Endothelial cell of umbilical vein (primary cell): Measurements from ENCODE around the gene SARNP. TPM values are rescaled to one million over a fixed set of nuclear protein-coding genes. Genes with fewer than 3 reads are reported as not detected.

ENCODE experiments used
- BruUV-seq: library from RNA; stranded (reverse); fragments of 400-500 nt; replicated peaks from 2 replicates; lab custom pipeline; 2021; lab: Mats Ljungman, UMichigan
- CTCF ChIA-PET: fragments of 300-600, 350-600 bp; sonication (Branson Sonifier 250); formaldehyde crosslinking; loops from one replicate; lab custom pipeline; 2021; ENCODE audit warnings: antibody characterized with exemption, inconsistent platforms; lab: Charles Lee
- POLR2A ChIA-PET: fragments of 300-600, 350-600 bp; sonication (Branson Sonifier 250); formaldehyde crosslinking; loops from one replicate; lab custom pipeline; 2021; ENCODE audit warnings: antibody characterized with exemption, inconsistent platforms; lab: Charles Lee
- DNase-seq: peaks from one replicate; pipeline ENCODE4 v3.0.0-alpha.2; 2011; ENCODE audit warnings: low read depth, low spot score
- FAIRE-seq: peaks from 2 replicates; lab custom pipeline; 2011; peaks lifted over from hg19 to GRCh38; lab: Jason Lieb, UNC
- H2AFZ ChIP-seq: 2 replicates; pipeline ENCODE4 v1.6.0; 2012; ENCODE audit warnings: low read depth, low read length, control low read depth, inconsistent platforms
- H3K27ac ChIP-seq: 2 replicates; pipeline ENCODE4 v1.5.1; 2011; ENCODE audit warnings: low read depth, mild to moderate bottlenecking, control low read depth, low read length, moderate library complexity; ENCODE audit not compliant: insufficient read depth
- H3K27me3 ChIP-seq, 2 experiments: 2 replicates each; pipeline versions ENCODE4 v1.6.0 to v1.6.1; 2011; ENCODE audit warnings: low read length in 2 of 2, mixed read lengths in 1 of 2; ENCODE audit not compliant: control insufficient read depth in 2 of 2, insufficient read depth in 2 of 2
- H3K36me3 ChIP-seq, 2 experiments: 2 replicates in 1 of 2; 3 replicates in 1 of 2; pipeline ENCODE4 v1.5.1; 2011; ENCODE audit warnings: low read length in 2 of 2, mild to moderate bottlenecking in 1 of 2, moderate library complexity in 1 of 2; ENCODE audit not compliant: control insufficient read depth in 2 of 2, insufficient read depth in 2 of 2; ENCODE audit errors: extremely low read depth in 1 of 2
- H3K4me1 ChIP-seq: 3 replicates; pipeline ENCODE4 v1.5.1; 2011; ENCODE audit warnings: mild to moderate bottlenecking, low read length; ENCODE audit not compliant: control insufficient read depth, insufficient read depth; ENCODE audit errors: extremely low read depth
- H3K4me2 ChIP-seq: 2 replicates; pipeline ENCODE4 v1.6.1; 2011; ENCODE audit warnings: low read length, control low read depth, mixed read lengths; ENCODE audit not compliant: insufficient read depth
- H3K4me3 ChIP-seq, 3 experiments: fragments of 200-600 bp in 1 of 3; sonication (generic), shearing (Covaris generic) in 1 of 3; replicated peaks in 1 of 3; 2 replicates each; pipeline ENCODE4 v1.5.1; 2011 to 2016; ENCODE audit warnings: control low read depth in 3 of 3, low read length in 3 of 3, mild to moderate bottlenecking in 2 of 3, inconsistent platforms in 1 of 3, low read depth in 1 of 3, moderate library complexity in 1 of 3; ENCODE audit not compliant: insufficient read depth in 1 of 3
- H3K79me2 ChIP-seq: 2 replicates; pipeline ENCODE4 v1.6.0; 2012; ENCODE audit warnings: low read length, inconsistent platforms; ENCODE audit not compliant: control insufficient read depth, insufficient read depth
- H3K9ac ChIP-seq: replicated peaks from 2 replicates; pipeline ENCODE3; 2011; ENCODE audit warnings: low read length, control low read depth; ENCODE audit not compliant: insufficient read depth; ENCODE audit errors: extremely low read depth
- H3K9me1 ChIP-seq: replicated peaks from 3 replicates; pipeline ENCODE4 v1.6.0; 2011; ENCODE audit warnings: mild to moderate bottlenecking, low read length; ENCODE audit not compliant: control insufficient read depth, insufficient read depth; ENCODE audit errors: extremely low read depth
- H3K9me3 ChIP-seq: replicated peaks from 2 replicates; pipeline ENCODE4 v1.5.1; 2012; ENCODE audit warnings: low read length, inconsistent platforms; ENCODE audit not compliant: control insufficient read depth, insufficient read depth
- H4K20me1 ChIP-seq: replicated peaks from 2 replicates; pipeline ENCODE3; 2011; ENCODE audit warnings: mild to moderate bottlenecking, low read length; ENCODE audit not compliant: control insufficient read depth, insufficient read depth; ENCODE audit errors: extremely low read depth
- EZH2 ChIP-seq: IDR thresholded peaks from 2 replicates; pipeline ENCODE4 v1.6.1; 2012; ENCODE audit warnings: borderline replicate concordance, low read depth, mild to moderate bottlenecking, moderate library complexity, low read length, inconsistent platforms; ENCODE audit not compliant: severe bottlenecking
- FOS ChIP-seq: IDR thresholded peaks from 2 replicates; pipeline ENCODE4 v1.6.1; 2011; ENCODE audit warnings: mild to moderate bottlenecking, low read length, moderate library complexity, borderline replicate concordance; ENCODE audit not compliant: insufficient read depth
- GATA2 ChIP-seq: IDR thresholded peaks from 2 replicates; pipeline ENCODE4 v1.7.0; 2011; ENCODE audit warnings: low read depth, mild to moderate bottlenecking, moderate library complexity, mixed read lengths, low read length; ENCODE audit not compliant: insufficient read length, insufficient read depth
- JUN ChIP-seq: IDR thresholded peaks from 2 replicates; pipeline ENCODE4 v1.6.1; 2011; ENCODE audit warnings: borderline replicate concordance, low read depth; ENCODE audit not compliant: insufficient read length, insufficient read depth
- MYC ChIP-seq: IDR thresholded peaks from one replicate; pipeline ENCODE4 v1.6.1; 2011; ENCODE audit warnings: mild to moderate bottlenecking, low read depth, low read length
- POLR2A ChIP-seq: IDR thresholded peaks from 2 replicates; pipeline ENCODE4 v1.6.1; 2012; ENCODE audit warnings: low read depth, mild to moderate bottlenecking, control low read depth, low read length
- POLR2AphosphoS5 ChIP-seq: IDR thresholded peaks from 2 replicates; pipeline ENCODE4 v1.6.1; 2012; ENCODE audit warnings: low read depth, mild to moderate bottlenecking, control low read depth, low read length, moderate library complexity; ENCODE audit not compliant: insufficient read depth
- dilution Hi-C: fragments of 300-500 bp; cut with MboI; formaldehyde crosslinking; loops from one replicate; pipeline ENCODE4 v1.15.0; 2019; ENCODE audit warnings: low sequenced_read_pairs; ENCODE audit not compliant: extremely low pct_ligation_motif_present
- intact Hi-C: fragments of 100-400 bp; cut with micrococcal nuclease; formaldehyde crosslinking; loops from one replicate; pipeline ENCODE4 v1.10.0; 2022
- polyA plus RNA-seq, 4 experiments: library from polyadenylated mRNA; depleted of rRNA in 3 of 4; stranded (reverse) in 3 of 4; unstranded in 1 of 4; fragments of >200 nt; gene quantifications; 2 replicates each; pipeline versions ENCODE4 v1.2.1 to v1.2.3, GENCODE V29; 2011 to 2012; ENCODE audit warnings: missing spikeins in 1 of 4
- total RNA-seq: library from RNA; stranded (reverse); gene quantifications from 2 replicates; pipeline ENCODE4 v1.2.3, GENCODE V29; 2021
- TF ChIP-seq, protein P1 (sequence below), 2 donors: IDR thresholded peaks; 1 replicate in 1 of 2; 2 replicates in 1 of 2; pipeline ENCODE4 v1.5.1; 2011; ENCODE audit warnings: low read length in 2 of 2, mild to moderate bottlenecking in 2 of 2, moderate library complexity in 2 of 2, control low read depth in 1 of 2, inconsistent platforms in 1 of 2, low read depth in 1 of 2; ENCODE audit not compliant: insufficient read depth in 1 of 2; ENCODE audit errors: extremely low read depth in 1 of 2
- TF ChIP-seq, protein P2 (sequence below): IDR thresholded peaks from 2 replicates; pipeline ENCODE4 v1.6.1; 2011; ENCODE audit not compliant: insufficient read depth, insufficient read length

The SARNP gene
- total and polyA plus RNA-seq, 2 donors (not counting 3 experiments of a cell fraction or from before 2014, with no cell fraction given): 88.1 to 101 TPM

DNA sequence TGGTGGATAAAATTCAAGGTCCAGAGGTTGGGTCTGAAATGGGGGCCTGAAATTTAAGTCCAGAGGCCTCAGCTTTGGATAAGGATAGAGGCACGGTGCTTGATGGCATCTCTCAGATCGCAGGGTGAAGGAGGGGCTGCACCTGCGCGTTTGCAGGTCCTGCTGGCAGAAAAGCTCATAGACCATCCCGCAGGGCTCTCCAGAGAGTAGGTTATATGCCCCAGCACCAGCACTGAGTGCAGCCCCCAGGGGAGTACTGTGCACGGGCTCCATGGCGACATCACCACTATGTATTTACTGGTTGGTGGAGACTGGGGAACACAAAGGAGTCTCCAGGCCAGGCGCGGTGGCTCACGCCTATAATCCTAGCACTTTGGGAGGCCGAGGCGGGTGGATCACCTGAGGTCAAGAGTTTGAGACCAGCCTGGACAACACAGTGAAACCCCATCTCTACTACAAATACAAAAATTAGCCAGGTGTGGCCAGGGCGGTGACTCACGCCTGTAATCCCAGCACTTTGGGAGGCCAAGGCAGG, 84.4 kb downstream of the SARNP start:
- H3K27ac ChIP-seq: no peak overlapping the region
- TF ChIP-seq POLR2AphosphoS5 (no peak), JUN (no peak), POLR2A (no peak), GATA2 (no peak), MYC (no peak), EZH2 (no peak), FOS (no peak)
- TF ChIP-seq, protein P1, sequence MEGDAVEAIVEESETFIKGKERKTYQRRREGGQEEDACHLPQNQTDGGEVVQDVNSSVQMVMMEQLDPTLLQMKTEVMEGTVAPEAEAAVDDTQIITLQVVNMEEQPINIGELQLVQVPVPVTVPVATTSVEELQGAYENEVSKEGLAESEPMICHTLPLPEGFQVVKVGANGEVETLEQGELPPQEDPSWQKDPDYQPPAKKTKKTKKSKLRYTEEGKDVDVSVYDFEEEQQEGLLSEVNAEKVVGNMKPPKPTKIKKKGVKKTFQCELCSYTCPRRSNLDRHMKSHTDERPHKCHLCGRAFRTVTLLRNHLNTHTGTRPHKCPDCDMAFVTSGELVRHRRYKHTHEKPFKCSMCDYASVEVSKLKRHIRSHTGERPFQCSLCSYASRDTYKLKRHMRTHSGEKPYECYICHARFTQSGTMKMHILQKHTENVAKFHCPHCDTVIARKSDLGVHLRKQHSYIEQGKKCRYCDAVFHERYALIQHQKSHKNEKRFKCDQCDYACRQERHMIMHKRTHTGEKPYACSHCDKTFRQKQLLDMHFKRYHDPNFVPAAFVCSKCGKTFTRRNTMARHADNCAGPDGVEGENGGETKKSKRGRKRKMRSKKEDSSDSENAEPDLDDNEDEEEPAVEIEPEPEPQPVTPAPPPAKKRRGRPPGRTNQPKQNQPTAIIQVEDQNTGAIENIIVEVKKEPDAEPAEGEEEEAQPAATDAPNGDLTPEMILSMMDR (IDR thresholded peaks at IDR 0.05; ENCODE audit: extremely low read depth in 1 of 2, insufficient read depth in 1 of 2, low read depth in 1 of 2, low read length in 2 of 2): no peak
- TF ChIP-seq, protein P2, sequence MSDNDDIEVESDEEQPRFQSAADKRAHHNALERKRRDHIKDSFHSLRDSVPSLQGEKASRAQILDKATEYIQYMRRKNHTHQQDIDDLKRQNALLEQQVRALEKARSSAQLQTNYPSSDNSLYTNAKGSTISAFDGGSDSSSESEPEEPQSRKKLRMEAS: no peak
- no peak overlapping the region for H3K4me2 ChIP-seq
- BruUV-seq: no TSS peak
- H3K27me3 ChIP-seq: no peaks in the 10 kb centered on the region
- no peaks in the 10 kb centered on the region for H3K36me3 ChIP-seq
- FAIRE-seq: no peak
- H3K4me1 ChIP-seq: peaks cover 15% of the 10 kb centered on the region
- peaks cover 7% of the 10 kb centered on the region for H3K79me2 ChIP-seq
- H3K9me3 ChIP-seq: no peaks in the 10 kb centered on the region
- intact Hi-C loops (no loop called here), dilution Hi-C loops (no loop called here)
- no peak overlapping the region for H2AFZ ChIP-seq
- no peak overlapping the region for H3K9ac ChIP-seq
- H4K20me1 ChIP-seq: no peaks in the 10 kb centered on the region
- H3K9me1 ChIP-seq: no peaks in the 10 kb centered on the region
- ChIA-PET CTCF (interaction anchor here (0.6 to 8.2 kb wide), 2 partner anchors 12 to 994 kb away, joined by 3 to 151 read pairs; partner anchors contain the start of genes BLOC1S1 and RDH5), POLR2A (no interaction called here)
- H3K4me3 ChIP-seq: no peak overlapping the region
- no peak for DNase-seq
